NT2/D1 (cell line): ENCODE data around the gene ERC2.

ENCODE experiments used
- DNase-seq: peaks from one replicate; pipeline ENCODE4 v3.0.0-alpha.2; 2011; ENCODE audit warnings: low read depth, low spot score
- H3K27me3 ChIP-seq: 2 replicates; pipeline ENCODE4 v1.6.0; 2011; ENCODE audit warnings: mild to moderate bottlenecking; ENCODE audit not compliant: insufficient read length, insufficient read depth
- H3K36me3 ChIP-seq: 2 replicates; pipeline ENCODE4 v1.6.1; 2011; ENCODE audit warnings: mild to moderate bottlenecking, low read length, mixed read lengths; ENCODE audit not compliant: insufficient read depth, insufficient read length
- H3K4me1 ChIP-seq: 2 replicates; pipeline ENCODE4 v1.5.1; 2011; ENCODE audit not compliant: insufficient read depth, insufficient read length
- H3K4me3 ChIP-seq: 2 replicates; pipeline ENCODE4 v1.5.1; 2011; ENCODE audit warnings: low read depth; ENCODE audit not compliant: insufficient read length
- H3K9ac ChIP-seq: 2 replicates; pipeline ENCODE4 v1.6.0; 2011; ENCODE audit warnings: low read depth; ENCODE audit not compliant: insufficient read length
- H3K9me3 ChIP-seq: 2 replicates; pipeline ENCODE4 v1.5.1; 2011; ENCODE audit warnings: mild to moderate bottlenecking, low read length; ENCODE audit not compliant: insufficient read depth
- SUZ12 ChIP-seq: IDR thresholded peaks from 2 replicates; pipeline ENCODE4 v1.6.1; 2011; ENCODE audit not compliant: insufficient read length, insufficient read depth; ENCODE audit errors: extremely low read depth
- YY1 ChIP-seq: IDR thresholded peaks from 2 replicates; pipeline ENCODE4 v1.6.1; 2011; ENCODE audit not compliant: insufficient read length, insufficient read depth
- ZNF274 ChIP-seq: IDR thresholded peaks from 2 replicates; pipeline ENCODE4 v1.6.1; 2011; ENCODE audit warnings: mild to moderate bottlenecking, low read depth, low read length

The ERC2 gene

GRCh38 chr3:55888282-55888885 is 579.9 kb downstream of the ERC2 start:
- 0 out of 2 replicates have a peak, but pooled peaks cover 6% of the 10 kb centered on the region for H3K9me3 ChIP-seq
- TF ChIP-seq ZNF274 (no peak), YY1 (no peak), SUZ12 (no peak)
- peak; percentile 9 for DNase-seq
- H3K4me3 ChIP-seq, result no peak overlapping the region
- no peaks in the 10 kb centered on the region for H3K27me3 ChIP-seq
- H3K4me1 ChIP-seq, result peaks cover 2% of the 10 kb centered on the region
- H3K36me3 ChIP-seq, result no peaks in the 10 kb centered on the region
- H3K9ac ChIP-seq, result no peak overlapping the region

- DNase-seq, result no peak
- Histone ChIP-seq H3K27me3 (no peaks in the 10 kb centered on the region), H3K9me3 (0 out of 2 replicates have a peak, but pooled peaks cover 6% of the 10 kb centered on the region), H3K4me3 (no peak overlapping the region), H3K4me1 (peaks cover 2% of the 10 kb centered on the region), H3K36me3 (no peaks in the 10 kb centered on the region), H3K9ac (no peak overlapping the region)
- TF ChIP-seq YY1 (no peak), SUZ12 (no peak), ZNF274 (no peak)
Observed at GRCh38 chr3:55885721-55886120, 582.5 kb downstream of the ERC2 start.

- TF ChIP-seq YY1 (no peak), ZNF274 (no peak), SUZ12 (no peak)
Observed at GRCh38 chr3:55884491-55885285, 583.6 kb downstream of the ERC2 start.

DNA sequence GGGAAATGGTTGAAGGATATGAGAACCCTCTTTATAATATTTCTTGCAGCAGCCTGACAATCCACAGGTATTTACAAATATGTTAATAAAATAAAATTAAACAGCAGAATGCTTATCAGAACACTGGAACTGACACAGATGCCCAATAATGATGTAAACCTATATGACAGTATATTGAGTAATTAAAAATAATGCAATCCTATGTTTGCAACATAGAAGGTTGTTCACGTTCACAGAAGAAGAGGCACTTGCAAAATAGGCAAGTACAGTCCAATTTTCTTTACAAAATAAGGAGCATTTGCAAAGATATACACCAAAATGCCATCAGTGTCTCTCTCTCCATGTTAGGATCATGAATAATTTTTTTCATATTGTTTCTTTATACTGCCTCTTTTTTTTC is 584.2 kb downstream of the ERC2 start:
- Histone ChIP-seq H3K27me3 (no peaks in the 10 kb centered on the region), H3K36me3 (no peaks in the 10 kb centered on the region), H3K4me3 (no peak overlapping the region), H3K9ac (no peak overlapping the region), H3K4me1 (no peaks in the 10 kb centered on the region), H3K9me3 (0 out of 2 replicates have a peak, but pooled peaks cover 6% of the 10 kb centered on the region)
- no peak for DNase-seq
- TF ChIP-seq YY1 (no peak), ZNF274 (no peak), SUZ12 (no peak)

More at GRCh38 chr3:55884491-55885285, 583.6 kb downstream of the ERC2 start:
- Histone ChIP-seq H3K36me3 (no peaks in the 10 kb centered on the region), H3K9ac (no peak overlapping the region), H3K9me3 (0 out of 2 replicates have a peak, but pooled peaks cover 6% of the 10 kb centered on the region), H3K27me3 (no peaks in the 10 kb centered on the region), H3K4me1 (peaks cover 2% of the 10 kb centered on the region), H3K4me3 (no peak overlapping the region)
- no peak for DNase-seq

DNA sequence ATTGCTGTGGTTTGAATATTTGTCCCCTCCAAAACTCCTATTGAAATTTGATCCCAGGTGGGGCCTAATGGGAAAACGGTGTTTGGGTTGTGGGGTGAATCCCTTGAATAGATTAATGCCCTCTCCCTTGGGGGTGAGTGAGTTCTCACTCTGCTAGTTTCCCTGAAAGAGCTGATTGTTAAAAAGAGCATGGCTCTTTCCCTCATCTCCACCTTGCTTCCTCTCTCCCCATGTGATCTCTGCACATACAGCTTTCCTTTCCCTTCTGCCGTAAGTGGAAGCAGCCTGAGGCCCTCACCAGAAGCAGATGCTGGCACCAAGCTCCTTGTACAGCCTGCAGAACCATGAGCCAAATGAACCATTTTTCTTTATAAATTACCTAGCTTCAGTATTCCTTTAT is 586.3 kb downstream of the ERC2 start:
- no peak for TF ChIP-seq ZNF274
- TF ChIP-seq SUZ12, result no peak
- no peak for DNase-seq
- Histone ChIP-seq H3K36me3 (no peaks in the 10 kb centered on the region), H3K4me3 (no peak overlapping the region), H3K9ac (no peak overlapping the region), H3K27me3 (no peaks in the 10 kb centered on the region), H3K4me1 (no peaks in the 10 kb centered on the region), H3K9me3 (no peaks in the 10 kb centered on the region)

DNA sequence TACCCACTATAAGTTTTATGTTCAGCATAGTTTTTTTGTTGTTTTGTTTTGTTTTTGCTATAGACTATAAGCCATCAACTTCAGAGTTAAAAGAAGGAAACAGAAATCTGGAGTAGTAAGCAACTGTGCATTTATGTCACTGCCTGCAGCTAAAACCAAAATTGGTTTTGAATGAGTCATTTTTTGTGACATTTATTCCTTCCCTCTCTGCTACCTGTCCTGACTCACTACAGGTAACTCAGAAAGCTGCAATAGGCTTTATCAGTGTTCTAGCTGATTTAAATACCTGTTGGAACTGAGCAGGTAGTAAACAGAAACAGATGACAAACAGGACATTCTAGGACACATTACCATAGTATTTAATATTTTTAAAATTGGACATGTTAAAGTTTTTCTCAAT is 587.9 kb downstream of the ERC2 start:
- H3K4me3 ChIP-seq, result no peak overlapping the region
- no peaks in the 10 kb centered on the region for H3K9me3 ChIP-seq
- no peak for TF ChIP-seq YY1
- no peak for TF ChIP-seq ZNF274
- TF ChIP-seq SUZ12, result no peak
- no peak overlapping the region for H3K9ac ChIP-seq
- no peaks in the 10 kb centered on the region for H3K36me3 ChIP-seq
- DNase-seq, result no peak
- H3K27me3 ChIP-seq, result no peaks in the 10 kb centered on the region
- H3K4me1 ChIP-seq, result no peaks in the 10 kb centered on the region

DNA sequence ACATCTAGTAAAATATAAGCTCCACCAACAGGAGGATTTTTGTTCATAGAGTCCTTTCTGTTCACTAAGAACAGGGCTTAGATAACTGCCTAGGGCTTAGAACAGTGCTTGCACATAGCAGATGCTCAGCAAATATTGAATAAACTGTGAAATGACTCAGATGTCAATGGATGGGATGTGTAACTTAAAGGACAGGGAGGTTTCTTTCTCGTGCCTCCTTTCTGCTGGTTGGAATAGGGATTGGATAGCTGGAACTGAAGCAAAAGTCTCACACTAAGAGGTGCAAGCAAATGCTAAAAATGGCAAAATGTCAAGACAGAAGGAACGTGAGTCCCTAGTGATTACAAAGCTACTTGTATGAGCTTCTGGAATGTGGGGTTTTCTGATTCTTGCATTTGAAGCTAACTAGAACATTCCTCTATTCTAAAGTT is 588.4 kb downstream of the ERC2 start:
- Histone ChIP-seq H3K4me3 (no peak overlapping the region), H3K27me3 (no peaks in the 10 kb centered on the region)
- no peak for DNase-seq

More for the DNA sequence above, 588.4 kb downstream of the ERC2 start:
- no peaks in the 10 kb centered on the region for H3K36me3 ChIP-seq
- H3K9ac ChIP-seq, result no peak overlapping the region
- H3K9me3 ChIP-seq, result no peaks in the 10 kb centered on the region
- H3K4me1 ChIP-seq, result no peaks in the 10 kb centered on the region
- TF ChIP-seq YY1 (no peak), ZNF274 (no peak), SUZ12 (no peak)
